HG03575 (cell line): ENCODE measurements around the gene CDK5RAP2.

Experiments
- ATAC-seq: cut with Tn5 transposase; IDR thresholded peaks from one replicate; pipeline ENCODE4 v1.9.1; 2021; ENCODE audit not compliant: unreplicated experiment, insufficient number of reproducible peaks, low FRiP score; ENCODE audit errors: extremely low read depth

The CDK5RAP2 gene

GRCh38 chr9:120348951-120349429 is 231.0 kb downstream of the CDK5RAP2 start:
- no peak for ATAC-seq

GRCh38 chr9:120345379-120345778 is 234.6 kb downstream of the CDK5RAP2 start:
- no peak for ATAC-seq

GRCh38 chr9:120344230-120344629 is 235.7 kb downstream of the CDK5RAP2 start:
- ATAC-seq: no peak

- ATAC-seq: no peak
Observed at GRCh38 chr9:120343416-120343815, 236.6 kb downstream of the CDK5RAP2 start.
